ENCODE measurements around the gene KCNK10.

DNA sequence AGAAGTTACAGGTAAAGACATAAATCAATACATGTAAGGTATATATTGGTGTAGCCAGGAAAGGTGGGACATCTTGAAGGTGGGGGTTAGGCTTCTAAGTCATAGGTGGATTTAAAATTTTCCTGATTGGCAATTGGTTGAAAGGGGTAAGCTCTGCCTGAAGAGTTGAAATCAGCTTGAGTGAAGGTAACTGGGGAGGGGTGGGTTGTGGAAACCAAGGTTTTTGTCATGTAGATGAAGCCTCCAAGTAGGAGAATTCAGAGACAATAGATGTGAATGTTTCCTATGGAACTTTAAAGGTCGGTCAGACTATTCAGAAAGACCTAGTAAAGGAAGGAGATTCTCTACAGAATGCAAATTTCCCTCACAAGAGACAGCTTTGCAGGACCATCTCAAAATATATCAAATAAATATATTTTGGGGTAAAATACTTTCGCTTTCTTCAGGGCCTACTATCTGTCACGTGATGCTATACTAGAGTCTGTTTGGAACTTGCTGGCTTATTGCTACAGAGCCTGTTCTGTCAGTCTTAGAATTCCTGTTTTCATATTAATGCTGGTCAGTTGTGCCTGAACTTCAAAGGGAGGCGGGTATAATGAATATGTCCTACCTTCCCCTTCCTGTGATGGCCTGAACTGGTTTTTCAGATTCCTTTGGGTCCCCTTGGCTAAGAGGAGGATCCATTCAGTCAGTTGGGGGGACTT, 41.8 kb upstream of the KCNK10 start:
- no peak for TF ChIP-seq POLR2A (IDR thresholded peaks at IDR 0.05)
- TF ChIP-seq, protein P1, sequence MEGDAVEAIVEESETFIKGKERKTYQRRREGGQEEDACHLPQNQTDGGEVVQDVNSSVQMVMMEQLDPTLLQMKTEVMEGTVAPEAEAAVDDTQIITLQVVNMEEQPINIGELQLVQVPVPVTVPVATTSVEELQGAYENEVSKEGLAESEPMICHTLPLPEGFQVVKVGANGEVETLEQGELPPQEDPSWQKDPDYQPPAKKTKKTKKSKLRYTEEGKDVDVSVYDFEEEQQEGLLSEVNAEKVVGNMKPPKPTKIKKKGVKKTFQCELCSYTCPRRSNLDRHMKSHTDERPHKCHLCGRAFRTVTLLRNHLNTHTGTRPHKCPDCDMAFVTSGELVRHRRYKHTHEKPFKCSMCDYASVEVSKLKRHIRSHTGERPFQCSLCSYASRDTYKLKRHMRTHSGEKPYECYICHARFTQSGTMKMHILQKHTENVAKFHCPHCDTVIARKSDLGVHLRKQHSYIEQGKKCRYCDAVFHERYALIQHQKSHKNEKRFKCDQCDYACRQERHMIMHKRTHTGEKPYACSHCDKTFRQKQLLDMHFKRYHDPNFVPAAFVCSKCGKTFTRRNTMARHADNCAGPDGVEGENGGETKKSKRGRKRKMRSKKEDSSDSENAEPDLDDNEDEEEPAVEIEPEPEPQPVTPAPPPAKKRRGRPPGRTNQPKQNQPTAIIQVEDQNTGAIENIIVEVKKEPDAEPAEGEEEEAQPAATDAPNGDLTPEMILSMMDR (IDR thresholded peaks at IDR 0.05 in 4 of 5, conservative IDR thresholded peaks at IDR 0.05 in 1 of 5): no peak

All from gastrocnemius medialis (tissue), 4 donors.